GM12874 (cell line): ENCODE measurements around the gene CADPS2.

Experiments used
- CTCF ChIP-seq: IDR thresholded peaks from 2 replicates; pipeline ENCODE4 v1.5.1; 2011; ENCODE audit warnings: low read depth, mild to moderate bottlenecking, control low read depth, low read length, moderate library complexity; ENCODE audit not compliant: insufficient read depth

Gene CADPS2

GRCh38 chr7:122300956-122301833, 585.1 kb downstream of the CADPS2 start:
- TF ChIP-seq CTCF: no peak

GRCh38 chr7:122300211-122300932, 585.9 kb downstream of the CADPS2 start:
- TF ChIP-seq CTCF: no peak

- no peak for TF ChIP-seq CTCF
These were observed 586.5 kb downstream of the CADPS2 start for GRCh38 chr7:122299624-122300210.

- no peak for TF ChIP-seq CTCF
These were observed 587.6 kb downstream of the CADPS2 start for GRCh38 chr7:122298618-122299017.

GRCh38 chr7:122298131-122298530, 588.1 kb downstream of the CADPS2 start:
- no peak for TF ChIP-seq CTCF

GRCh38 chr7:122291189-122291588, 595.1 kb downstream of the CADPS2 start:
- no peak for TF ChIP-seq CTCF

GRCh38 chr7:122290476-122290875, 595.8 kb downstream of the CADPS2 start:
- TF ChIP-seq CTCF: no peak
